A549 (cell line): ENCODE data around the gene GFAP.

Experiments used
- BHLHE40 ChIP-seq: IDR thresholded peaks from 2 replicates; pipeline ENCODE4 v1.6.1; 2012; ENCODE audit warnings: low read depth, low read length, inconsistent platforms
- CEBPB ChIP-seq, 2 experiments: fragments of >200 bp in 1 of 2; sonication (Bioruptor Twin) in 1 of 2; formaldehyde crosslinking in 1 of 2; IDR thresholded peaks; 2 replicates each; pipeline ENCODE4 v1.6.1; 2012 to 2016
- CHD2 ChIP-seq: fragments of 150-350 bp; IDR thresholded peaks from 2 replicates; pipeline ENCODE4 v1.6.1; 2014; ENCODE audit warnings: low read length; ENCODE audit not compliant: partially characterized antibody
- CTCF ChIP-seq: fragments of >200 bp; sonication (Bioruptor Twin); formaldehyde crosslinking; IDR thresholded peaks from 3 replicates; pipeline ENCODE4 v1.5.1; 2016
- HEYL ChIP-seq: fragments of 250-450 bp; sonication (Bioruptor Pico); IDR thresholded peaks from 2 replicates; pipeline ENCODE4 v1.8.0; 2021; ENCODE audit warnings: mild to moderate bottlenecking, moderate library complexity
- JUNB ChIP-seq: fragments of >200 bp; sonication (Bioruptor Twin); formaldehyde crosslinking; IDR thresholded peaks from 2 replicates; pipeline ENCODE4 v1.6.1; 2016
- POLR2A ChIP-seq: IDR thresholded peaks from 2 replicates; pipeline ENCODE4 v1.6.1; 2012; ENCODE audit warnings: mild to moderate bottlenecking, low read length
- RARB ChIP-seq: fragments of 250-450 bp; sonication (Bioruptor Pico); IDR thresholded peaks from 2 replicates; pipeline ENCODE4 v1.8.0; 2021; ENCODE audit warnings: mild to moderate bottlenecking, moderate library complexity
- RCOR1 ChIP-seq: fragments of 150-350 bp; IDR thresholded peaks from 2 replicates; pipeline ENCODE4 v1.6.1; 2014; ENCODE audit warnings: antibody characterized with exemption, low read length, low read depth
- RNF2 ChIP-seq: fragments of 200-600 bp; sonication (generic); IDR thresholded peaks from 2 replicates; pipeline ENCODE4 v1.6.1; 2016; ENCODE audit warnings: low read depth, mild to moderate bottlenecking, antibody characterized with exemption, moderate library complexity, borderline replicate concordance
- SREBF2 ChIP-seq: fragments of 450-650 bp; IDR thresholded peaks from 2 replicates; pipeline ENCODE4 v1.6.1; 2014; ENCODE audit warnings: mild to moderate bottlenecking, moderate library complexity
- TFCP2L1 ChIP-seq: fragments of 250-450 bp; sonication (Bioruptor Pico); IDR thresholded peaks from 2 replicates; pipeline ENCODE4 v1.5.0; 2021; ENCODE audit warnings: mild to moderate bottlenecking
- TF ChIP-seq, protein P1 (sequence below): fragments of 200-600 bp; sonication (generic); IDR thresholded peaks from 2 replicates; pipeline ENCODE4 v1.6.1; 2016; ENCODE audit warnings: antibody characterized with exemption, mild to moderate bottlenecking, moderate library complexity

DNA sequence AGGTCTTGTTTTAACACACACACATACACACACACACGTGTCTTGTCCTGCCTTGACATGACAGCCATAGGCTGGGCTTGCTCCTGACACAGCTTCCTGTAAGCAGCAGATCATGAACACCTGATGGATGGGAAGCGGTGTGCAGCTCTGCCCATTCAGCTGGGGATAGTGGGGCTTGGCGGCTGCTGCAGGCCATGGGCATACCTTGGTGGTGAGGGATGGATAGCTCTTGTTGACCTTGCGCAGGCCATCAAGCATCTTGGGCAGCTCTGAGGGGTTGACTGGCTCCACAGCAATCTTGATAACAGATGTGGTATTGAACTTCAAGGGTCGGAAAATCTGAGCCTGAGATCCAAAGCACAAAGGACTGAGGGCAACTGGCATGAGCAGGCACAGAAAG lies 55.6 kb downstream of the GFAP start:
- no peak for TF ChIP-seq POLR2A
- no peak for TF ChIP-seq HEYL (CRISPR knock-in tag)
- TF ChIP-seq CTCF, result no peak
- no peak for TF ChIP-seq TFCP2L1 (CRISPR knock-in tag)
- TF ChIP-seq RNF2, result no peak
- TF ChIP-seq, protein P1, sequence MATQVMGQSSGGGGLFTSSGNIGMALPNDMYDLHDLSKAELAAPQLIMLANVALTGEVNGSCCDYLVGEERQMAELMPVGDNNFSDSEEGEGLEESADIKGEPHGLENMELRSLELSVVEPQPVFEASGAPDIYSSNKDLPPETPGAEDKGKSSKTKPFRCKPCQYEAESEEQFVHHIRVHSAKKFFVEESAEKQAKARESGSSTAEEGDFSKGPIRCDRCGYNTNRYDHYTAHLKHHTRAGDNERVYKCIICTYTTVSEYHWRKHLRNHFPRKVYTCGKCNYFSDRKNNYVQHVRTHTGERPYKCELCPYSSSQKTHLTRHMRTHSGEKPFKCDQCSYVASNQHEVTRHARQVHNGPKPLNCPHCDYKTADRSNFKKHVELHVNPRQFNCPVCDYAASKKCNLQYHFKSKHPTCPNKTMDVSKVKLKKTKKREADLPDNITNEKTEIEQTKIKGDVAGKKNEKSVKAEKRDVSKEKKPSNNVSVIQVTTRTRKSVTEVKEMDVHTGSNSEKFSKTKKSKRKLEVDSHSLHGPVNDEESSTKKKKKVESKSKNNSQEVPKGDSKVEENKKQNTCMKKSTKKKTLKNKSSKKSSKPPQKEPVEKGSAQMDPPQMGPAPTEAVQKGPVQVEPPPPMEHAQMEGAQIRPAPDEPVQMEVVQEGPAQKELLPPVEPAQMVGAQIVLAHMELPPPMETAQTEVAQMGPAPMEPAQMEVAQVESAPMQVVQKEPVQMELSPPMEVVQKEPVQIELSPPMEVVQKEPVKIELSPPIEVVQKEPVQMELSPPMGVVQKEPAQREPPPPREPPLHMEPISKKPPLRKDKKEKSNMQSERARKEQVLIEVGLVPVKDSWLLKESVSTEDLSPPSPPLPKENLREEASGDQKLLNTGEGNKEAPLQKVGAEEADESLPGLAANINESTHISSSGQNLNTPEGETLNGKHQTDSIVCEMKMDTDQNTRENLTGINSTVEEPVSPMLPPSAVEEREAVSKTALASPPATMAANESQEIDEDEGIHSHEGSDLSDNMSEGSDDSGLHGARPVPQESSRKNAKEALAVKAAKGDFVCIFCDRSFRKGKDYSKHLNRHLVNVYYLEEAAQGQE, result no peak
- TF ChIP-seq JUNB, result no peak
- no peak for TF ChIP-seq SREBF2
- TF ChIP-seq RCOR1, result no peak
- TF ChIP-seq CHD2, result no peak
- TF ChIP-seq CEBPB (IDR thresholded peaks at IDR 0.05), result no peak
- no peak for TF ChIP-seq RARB (CRISPR knock-in tag)
- no peak for TF ChIP-seq BHLHE40
